Measurements from ENCODE around the gene OSBPL5.

- TF ChIP-seq CTCF (IDR thresholded peaks at IDR 0.05) (no peak), POLR2A (IDR thresholded peaks at IDR 0.05) (no peak), POLR2AphosphoS5 (IDR thresholded peaks at IDR 0.05; ENCODE audit: insufficient read depth in 1 of 2, low read depth in 1 of 2) (no peak)
Observed at GRCh38 chr11:3109434-3109833, 55.7 kb downstream of the OSBPL5 start.
